GM12865 (cell line): ENCODE data around the gene SLC36A2.

ENCODE experiments used
- DNase-seq: peaks from one replicate; pipeline ENCODE4 v3.0.0; 2010; ENCODE audit warnings: low read depth
- H3K4me3 ChIP-seq: 2 replicates; pipeline ENCODE4 v1.5.1; 2011; ENCODE audit warnings: mild to moderate bottlenecking, low read depth, low read length, control low read depth
- CTCF ChIP-seq: IDR thresholded peaks from 2 replicates; pipeline ENCODE4 v1.5.1; 2011; ENCODE audit warnings: low read length, control low read depth, low read depth, inconsistent platforms; ENCODE audit not compliant: insufficient read depth; ENCODE audit errors: missing control alignments

SLC36A2 gene

GRCh38 chr5:151293624-151294023, 53.7 kb downstream of the SLC36A2 start:
- no peak for DNase-seq
- H3K4me3 ChIP-seq, result no peak overlapping the region
- no peak for TF ChIP-seq CTCF

GRCh38 chr5:151288180-151288579, 59.2 kb downstream of the SLC36A2 start:
- TF ChIP-seq CTCF, result no peak
- no peak overlapping the region for H3K4me3 ChIP-seq
- peak; percentile 24 for DNase-seq

GRCh38 chr5:151286246-151286645, 61.1 kb downstream of the SLC36A2 start:
- no peak overlapping the region for H3K4me3 ChIP-seq
- TF ChIP-seq CTCF, result no peak
- DNase-seq, result no peak

GRCh38 chr5:151285683-151286082, 61.7 kb downstream of the SLC36A2 start:
- TF ChIP-seq CTCF, result no peak
- no peak for DNase-seq
- H3K4me3 ChIP-seq, result no peak overlapping the region

GRCh38 chr5:151284392-151284967, 62.9 kb downstream of the SLC36A2 start:
- H3K4me3 ChIP-seq, result no peak overlapping the region
- TF ChIP-seq CTCF, result peak; percentile 48
- peak; percentile 29 for DNase-seq

- no peak for DNase-seq
- no peak overlapping the region for H3K4me3 ChIP-seq
- no peak for TF ChIP-seq CTCF
These were observed 64.1 kb downstream of the SLC36A2 start for GRCh38 chr5:151283120-151283825.
